SKM-1 (cell line): ENCODE measurements around the gene NAE1.
"Not testable (repeated sequence)": the region's sequence is repeated elsewhere in the genome, so short reads cannot be mapped to it uniquely, and the experiment has no call there.

Experiments used
- DNase-seq: peaks from one replicate; lab custom pipeline; 2025; ENCODE audit not compliant: unreplicated experiment; lab: John Stamatoyannopoulos, UW

Gene NAE1

DNA sequence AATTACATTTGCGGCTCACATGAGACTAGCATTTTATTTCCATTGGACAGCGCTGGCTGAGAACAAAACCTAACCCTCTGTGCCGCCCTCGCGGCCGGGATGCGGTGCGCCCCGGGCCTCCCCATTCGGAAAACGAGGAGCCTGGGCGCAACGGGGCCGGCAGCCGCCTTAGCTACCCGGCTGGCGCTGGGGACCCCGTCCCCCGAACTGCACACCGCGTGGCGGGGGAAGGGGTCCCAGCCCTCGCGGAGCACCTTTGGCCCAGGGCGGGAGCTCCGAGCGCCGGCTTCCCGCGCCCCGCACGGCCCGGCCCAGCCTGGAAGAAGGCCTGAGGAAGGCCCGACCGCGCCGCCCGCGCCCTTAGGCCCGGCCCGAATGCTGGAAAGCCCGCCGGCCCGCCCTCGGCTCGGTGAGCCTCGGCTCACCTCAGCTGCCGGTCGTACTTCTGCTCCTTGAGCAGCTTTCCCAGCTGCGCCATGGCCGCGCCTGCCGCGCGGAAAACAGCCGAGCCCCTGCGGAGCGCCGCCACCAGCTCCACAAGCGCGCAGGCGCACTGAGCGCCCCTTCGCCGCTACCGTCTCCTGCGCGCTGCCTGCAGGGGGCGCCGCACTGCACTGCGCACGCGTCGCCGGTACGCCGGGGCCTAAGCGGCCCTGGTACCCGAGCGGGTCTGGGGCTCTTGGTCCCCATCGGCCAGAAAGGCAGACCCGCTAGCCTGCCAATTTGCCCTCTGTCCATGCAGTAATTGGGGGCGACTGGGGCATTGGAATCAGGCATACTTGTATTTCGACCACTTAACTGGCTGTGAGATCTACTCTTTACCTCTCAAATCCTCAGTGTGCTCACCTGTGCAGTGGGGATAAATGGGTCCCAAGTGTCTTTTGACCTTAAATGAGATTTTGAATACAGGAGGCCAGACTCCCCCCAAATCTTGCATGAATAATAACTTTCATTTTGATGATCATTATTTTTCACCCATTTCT is at the start of gene NAE1:
Gene NAE1 (minus strand): TSS at position 555 of the 983 bp plus-strand sequence. CDS start 77 bp downstream, at position 478.
- peak; percentile 67 for DNase-seq

DNA sequence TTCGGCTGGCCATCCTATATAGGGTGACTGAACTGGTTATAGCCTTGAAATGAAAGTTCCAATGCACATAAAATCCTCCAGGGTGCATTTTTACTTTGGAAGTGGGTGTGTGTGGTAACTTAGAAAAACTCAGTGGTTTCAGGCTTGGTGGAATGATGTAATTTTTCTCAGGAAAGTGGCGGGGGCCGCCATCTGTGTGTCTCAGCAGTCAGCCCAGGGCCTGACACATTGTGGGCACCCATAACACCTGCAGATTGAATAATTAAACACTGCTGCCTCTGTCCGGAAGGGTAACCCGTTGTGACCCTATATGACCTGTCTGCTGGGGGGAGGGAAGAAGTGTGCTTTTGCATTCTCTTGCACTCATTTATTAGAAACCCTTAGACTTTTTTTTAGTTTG is 47.3 kb upstream of the NAE1 start:
- peak; percentile 49 for DNase-seq

DNA sequence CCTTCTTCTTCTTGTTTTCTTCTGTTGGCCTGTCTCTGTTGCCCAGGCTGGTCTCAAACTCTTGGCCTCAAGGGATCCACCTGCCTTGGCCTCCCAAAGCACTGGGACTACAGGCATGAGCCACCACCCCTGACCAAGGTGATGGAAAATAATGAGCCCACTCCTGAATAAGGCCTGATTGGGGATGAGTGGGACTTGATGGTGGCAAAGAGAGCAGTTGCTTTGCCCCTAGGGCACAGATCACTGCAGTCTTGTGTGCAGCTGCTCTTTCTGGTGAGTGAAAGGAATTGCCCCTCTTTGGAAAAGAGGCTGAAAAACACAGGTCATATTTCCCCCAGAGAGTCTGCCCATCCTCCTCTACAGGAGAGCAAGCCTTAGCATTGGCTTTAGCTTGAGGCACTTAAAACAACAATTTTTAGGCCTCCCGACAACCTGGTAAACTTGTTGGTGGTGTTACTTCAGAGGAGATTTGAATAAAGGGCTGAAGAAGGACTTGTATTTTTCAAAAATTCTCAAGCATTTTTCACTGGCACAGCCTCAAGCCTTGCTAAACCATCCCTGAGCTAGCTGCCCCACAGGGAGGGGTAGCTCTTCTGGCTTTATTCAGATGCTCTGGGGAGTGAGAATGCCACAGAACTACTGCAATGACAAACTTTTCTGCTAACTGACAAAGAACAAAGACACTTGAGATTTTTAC is 43.5 kb upstream of the NAE1 start:
- no peak for DNase-seq

DNA sequence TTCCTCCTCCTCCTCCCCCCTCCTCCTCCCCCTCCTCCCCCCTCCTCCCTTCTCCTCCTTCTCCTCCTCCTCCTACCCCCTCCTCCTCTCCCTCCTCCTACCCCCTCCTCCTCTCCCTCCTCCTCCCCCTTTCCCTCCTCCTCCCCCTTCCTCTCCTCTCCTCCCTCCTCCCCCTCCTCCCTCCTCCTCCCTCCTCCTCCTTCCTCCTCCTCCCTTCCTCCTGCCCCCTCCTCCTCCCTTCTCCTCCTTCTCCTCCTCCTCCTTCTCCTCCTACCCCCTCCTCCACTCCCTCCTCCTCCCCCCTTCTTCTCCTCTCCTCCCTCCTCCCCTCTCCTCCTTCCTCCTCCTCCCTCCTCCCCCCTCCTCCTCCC is 42.9 kb upstream of the NAE1 start:
- no peak for DNase-seq

DNA sequence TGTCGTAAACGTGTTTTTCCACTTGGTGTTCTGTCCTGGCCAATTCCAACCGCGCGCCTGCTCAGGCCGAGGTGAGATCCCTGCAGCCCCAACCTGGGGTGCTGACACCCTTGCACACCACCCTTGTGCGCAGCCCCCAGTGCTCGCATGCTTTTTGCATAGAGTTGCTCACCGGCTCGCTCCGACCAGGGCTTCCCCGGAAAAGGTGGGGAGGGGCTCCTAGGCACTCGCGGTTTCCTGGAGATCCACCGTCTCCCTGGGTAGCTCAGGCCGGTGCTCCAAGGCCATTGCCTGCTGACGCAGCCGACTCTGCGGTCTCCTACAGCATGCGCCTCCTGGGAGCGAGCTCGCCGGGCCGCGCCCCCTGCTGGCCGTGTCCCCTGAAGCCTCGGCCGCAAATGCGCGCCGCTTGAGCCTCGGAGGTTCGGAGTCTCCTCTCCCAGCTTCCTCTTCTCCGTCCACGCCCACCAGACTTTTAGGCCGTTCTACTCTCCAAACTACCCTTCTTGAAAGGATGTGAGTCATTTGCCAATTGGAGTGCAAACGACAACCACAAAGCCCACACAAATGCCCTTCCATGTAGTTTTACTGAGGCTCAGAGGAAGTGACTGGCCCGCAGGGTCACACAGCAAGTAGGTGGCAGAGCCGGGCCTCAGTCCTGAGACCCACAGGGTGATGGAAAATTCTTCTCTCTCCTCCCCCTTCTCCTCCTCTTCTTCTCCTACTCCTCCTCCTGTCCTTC is 42.3 kb upstream of the NAE1 start:
- peak; percentile 99 for DNase-seq

DNA sequence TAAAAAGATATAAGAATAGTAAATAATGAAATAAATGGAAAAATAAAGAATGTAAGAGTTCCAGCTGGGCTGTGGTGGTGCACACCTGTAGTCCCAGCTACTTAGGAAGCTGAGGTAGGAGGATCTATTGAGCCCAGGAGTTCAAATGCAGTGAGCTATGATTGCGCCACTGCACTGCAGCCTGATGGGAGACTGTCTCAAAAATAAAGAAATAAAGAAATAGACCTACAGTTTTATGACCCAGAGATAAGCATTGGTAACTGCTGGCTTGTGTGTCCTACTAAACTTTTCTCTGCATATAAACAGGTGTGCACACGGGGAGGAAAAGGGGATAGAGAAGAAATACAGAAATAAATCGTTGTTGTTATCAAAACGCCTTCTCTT is 41.8 kb upstream of the NAE1 start:
- no peak for DNase-seq

DNA sequence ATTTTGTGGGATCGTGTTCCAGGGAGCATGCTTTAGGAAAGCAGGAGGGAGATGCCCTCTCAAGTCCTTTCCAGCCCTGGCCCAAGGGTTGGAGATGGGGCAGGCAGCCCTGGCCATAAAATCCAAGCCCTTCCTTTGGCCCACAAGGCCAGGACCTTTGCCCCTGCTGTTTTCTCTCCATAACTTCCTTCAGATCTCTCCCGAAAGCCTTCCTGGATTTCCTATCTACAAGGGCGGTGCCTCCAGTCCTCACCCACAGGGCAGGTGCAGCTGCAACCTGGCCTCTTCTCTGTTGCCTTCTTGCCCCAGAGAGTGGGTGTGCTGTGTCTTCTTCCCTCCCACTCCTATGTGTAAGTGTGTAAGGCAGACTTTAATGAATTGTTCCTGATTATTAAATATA is 41.1 kb upstream of the NAE1 start:
- DNase-seq = no peak

DNA sequence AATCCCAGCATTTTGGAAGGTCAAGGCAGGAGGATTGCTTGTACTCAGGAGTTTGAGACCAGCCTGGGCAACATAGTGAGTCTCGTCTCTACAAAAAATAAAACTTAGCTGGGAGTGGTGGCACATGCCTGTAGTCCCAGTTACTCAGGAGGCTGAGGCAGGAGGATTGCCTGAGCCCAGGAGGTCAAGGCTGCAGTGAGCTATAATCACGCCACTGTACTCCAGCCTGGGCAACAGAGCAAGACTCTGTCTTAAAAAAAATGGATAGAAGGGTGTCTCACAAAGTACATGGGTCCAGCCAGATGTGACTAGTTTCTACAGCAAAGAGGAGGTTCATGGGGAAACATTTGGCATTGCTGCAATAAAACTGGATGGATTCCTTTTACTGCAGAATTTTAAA is 40.6 kb upstream of the NAE1 start:
- DNase-seq = not testable (repeated sequence)

DNA sequence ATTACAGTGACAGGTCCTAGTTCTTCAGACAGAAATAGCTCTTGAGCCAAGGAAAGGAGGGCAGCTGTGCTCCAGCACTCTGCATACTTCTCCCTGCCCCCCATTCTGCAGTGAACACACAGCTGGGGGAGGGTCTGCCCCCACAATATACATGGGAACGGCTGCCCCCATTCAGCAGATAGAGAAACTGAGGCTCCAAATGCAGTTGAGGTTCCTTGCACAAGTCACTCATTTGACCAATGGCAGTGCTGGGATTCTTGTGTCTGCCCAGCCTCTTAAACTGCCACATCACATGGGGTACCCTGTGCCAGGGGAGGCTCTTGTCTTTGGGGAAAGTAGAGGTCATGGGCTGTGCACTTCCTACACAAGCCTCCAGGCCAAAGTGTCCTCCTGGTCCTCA is 38.6 kb upstream of the NAE1 start:
- no peak for DNase-seq

DNA sequence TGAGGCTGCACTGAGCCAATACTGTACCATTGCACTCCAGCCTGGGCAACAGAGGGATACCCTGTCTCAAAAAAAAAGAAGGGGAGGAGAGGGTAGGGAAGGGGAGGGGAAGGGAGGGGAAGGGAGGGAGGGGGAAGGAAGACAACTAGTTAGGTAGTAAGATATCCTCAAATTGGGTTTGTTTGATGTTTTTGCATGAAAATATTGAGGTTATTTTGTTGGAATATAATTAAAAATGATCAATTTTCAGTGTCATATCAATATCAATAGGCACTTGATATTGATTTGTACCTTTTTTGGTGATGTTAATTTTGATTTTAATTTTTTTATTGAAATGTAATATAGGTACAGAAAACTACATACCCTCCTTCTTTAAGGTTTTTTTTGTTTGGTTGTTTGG is 32.9 kb upstream of the NAE1 start:
- no peak for DNase-seq

DNA sequence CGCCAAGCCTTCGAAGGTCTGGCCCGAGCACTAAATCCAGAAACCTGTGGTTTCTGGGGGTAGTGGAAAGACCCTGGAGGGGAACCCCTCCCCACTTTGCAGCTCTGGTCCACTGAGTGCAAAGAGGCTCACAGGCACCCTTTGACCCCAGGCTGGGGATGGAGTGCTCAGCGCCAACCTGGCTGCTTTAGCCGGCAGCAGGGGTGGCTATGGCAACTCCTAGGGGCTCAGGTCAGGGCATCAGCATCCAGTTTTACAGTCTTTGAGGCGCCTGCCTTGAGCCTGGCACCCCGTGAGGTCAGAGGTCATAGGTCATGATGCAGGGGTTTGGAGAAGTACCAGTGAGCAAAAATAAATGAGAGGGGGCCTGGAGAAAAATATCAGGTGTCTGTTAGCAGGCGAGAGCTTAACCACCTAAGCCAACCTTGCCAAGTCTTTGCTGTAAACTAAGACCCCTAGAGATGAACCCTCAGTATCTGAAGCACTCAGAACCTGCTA is 31.3 kb upstream of the NAE1 start:
- DNase-seq = no peak

DNA sequence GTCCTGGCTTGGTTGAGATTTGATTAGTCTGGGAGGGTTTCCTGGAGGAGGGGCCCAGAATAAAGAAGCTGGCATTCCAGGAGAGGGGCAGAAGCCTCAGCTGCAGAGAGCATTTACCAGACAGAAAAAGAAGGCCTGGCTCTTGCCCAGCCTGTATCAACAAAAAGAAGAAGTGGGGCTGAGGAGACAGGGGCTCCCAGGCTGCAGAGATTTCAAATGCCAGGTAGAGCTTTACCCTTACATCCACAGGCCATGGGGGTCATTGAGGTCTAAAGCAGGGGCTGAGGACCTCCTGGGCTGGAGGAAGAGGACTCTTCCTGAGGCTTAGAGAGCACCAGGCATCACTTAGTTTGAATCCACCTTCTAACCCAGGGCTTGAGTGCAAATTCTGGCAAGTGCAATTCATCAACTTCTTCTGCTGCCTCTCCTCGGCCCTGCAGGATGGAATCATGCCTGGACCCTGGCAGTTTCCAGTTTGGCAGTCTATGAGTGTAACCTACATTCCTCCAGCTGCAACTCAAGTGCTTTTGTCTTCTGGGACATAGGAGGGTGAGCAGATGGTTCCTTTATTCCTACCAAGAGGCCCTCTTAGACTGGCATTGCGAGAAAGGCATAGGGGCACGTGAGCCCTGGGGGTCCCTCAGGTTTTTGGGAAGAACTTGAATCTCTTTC is 28.8 kb upstream of the NAE1 start:
- no peak for DNase-seq

DNA sequence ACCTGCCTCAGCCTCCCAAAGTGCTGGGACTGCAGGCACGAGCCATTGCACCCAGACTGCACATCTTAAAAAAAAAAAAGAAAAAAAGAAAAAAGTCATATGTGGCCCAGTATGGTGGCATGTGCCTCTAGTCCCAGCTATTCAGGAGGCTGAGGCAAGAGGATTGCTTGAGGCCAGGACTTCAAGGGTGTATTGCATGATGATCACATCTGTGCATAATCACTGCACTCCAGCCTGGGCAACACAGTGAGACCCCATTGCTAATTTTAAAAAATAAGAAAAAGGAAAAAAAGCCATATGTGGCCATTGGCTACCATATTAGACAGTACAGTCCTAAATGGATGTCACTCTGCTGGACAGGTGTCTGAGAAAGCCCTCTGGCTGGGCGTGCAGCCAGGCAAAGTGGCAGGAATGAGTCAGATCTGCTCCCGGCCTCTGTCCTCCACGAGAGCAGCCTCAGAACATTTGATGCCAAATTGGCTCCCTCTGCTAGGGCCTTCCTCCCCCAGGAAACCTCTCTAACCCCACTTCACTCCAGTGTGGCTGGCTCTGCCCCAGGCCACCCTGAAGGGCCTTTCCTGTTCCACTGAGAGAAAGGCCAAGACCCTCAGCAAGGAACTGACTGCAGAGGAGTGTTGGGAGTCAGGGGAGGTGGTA is 28.1 kb upstream of the NAE1 start:
- no peak for DNase-seq

DNA sequence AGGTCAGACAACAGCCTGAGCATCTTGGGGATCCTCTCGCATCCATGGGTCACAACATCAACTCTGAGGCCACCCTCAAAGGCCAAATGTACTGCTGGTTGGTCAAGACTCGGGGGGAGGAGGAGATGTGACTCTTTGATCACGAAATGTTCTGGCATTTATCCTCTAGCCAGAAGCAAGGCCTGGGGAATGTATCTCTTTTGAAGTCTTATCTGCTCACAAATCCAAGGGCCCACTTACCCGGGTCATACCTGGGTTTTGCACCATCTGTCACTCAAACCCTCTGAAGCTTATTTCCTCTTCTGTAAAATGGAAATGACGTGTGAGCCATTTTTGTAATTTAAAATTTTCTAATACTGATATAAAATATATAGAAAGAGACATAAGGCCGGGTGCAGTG is 26.7 kb upstream of the NAE1 start:
- DNase-seq = no peak

DNA sequence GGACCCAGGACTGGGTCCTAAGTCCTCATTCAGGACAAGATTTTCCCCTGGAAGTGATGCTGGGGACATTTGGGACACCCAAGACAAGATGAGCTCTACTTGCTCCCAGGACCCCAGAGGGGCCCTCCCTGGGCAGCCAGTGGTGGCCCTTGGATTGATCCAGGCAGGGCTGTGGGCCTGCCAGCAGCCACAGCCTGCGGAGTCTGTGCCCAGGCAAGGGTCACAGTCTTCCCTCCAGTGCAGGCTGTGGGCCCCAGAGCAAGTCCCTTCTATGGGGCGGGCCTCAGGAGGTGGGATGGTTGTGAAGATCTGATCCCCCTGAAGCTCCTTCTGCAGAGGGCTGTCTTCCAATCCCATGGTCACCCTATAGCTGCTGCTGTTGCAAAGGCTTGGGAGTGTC is 26.0 kb upstream of the NAE1 start:
- no peak for DNase-seq

DNA sequence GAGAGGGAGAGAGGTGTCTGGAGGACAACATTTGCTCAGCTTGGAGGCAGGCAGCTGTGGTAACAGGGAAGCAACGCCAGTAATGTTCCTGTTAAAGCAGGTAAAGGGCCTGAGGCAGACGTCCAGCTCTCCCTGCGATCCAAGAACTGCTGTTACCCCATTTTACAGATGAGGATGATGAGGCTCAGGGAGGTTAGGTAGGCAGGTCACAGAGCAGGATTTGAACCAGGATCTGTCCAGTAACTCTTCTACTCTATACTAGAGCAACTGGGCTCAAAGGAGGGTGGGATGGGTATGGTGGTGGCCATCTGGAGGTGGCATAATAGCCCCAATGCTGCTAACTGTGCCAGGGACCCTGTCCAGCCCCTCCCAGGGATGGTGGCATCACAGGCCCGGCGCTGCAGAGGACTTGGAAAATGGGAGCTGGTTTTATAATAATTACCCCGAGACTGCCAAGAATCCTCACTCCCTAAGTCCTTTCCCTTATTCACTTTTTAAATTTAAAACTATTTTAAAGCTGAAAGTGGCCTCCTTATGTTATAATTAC is 25.5 kb upstream of the NAE1 start:
- no peak for DNase-seq

DNA sequence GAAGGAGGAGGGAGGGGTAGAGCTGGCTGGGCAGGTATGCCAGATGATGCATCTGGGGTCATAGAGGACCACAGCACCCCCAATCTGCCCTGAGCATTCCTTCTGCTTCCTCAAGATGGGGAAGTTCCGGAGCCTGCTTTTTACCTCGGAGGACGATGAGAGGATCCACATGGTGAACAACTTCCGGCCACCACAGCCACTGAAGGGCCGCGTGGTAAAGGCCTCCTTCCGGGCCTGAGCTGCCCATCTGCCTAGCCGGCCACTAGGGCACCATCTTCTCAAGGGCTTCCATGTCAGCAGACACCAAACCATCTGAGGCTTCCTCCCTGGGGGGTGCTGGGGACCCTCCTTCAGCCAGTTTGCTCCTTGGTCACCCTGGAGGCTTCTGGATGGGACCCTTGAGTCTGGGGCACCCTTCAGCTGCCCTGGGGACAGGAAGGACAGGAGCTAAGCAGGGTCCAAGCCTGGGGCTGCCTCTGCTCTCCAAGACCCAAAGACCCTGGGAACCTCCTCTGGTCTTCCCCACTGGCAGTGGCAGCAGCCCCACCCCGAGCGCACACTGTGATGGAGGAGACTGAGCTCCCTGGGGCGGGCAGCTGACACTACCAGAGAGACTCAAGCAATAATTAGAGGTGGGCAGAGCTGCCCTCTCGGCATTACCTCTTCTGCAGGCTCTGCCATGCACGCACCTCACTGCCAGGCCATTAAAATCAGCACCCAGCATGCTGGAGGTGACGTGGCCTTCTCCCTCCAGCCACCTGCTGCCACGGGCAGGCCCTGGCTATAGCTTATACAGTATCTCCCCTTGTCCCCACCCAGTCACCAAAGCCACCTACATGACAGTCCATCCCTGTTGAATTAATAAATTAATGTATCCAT is 22.7 kb upstream of the NAE1 start:
- DNase-seq = no peak

DNA sequence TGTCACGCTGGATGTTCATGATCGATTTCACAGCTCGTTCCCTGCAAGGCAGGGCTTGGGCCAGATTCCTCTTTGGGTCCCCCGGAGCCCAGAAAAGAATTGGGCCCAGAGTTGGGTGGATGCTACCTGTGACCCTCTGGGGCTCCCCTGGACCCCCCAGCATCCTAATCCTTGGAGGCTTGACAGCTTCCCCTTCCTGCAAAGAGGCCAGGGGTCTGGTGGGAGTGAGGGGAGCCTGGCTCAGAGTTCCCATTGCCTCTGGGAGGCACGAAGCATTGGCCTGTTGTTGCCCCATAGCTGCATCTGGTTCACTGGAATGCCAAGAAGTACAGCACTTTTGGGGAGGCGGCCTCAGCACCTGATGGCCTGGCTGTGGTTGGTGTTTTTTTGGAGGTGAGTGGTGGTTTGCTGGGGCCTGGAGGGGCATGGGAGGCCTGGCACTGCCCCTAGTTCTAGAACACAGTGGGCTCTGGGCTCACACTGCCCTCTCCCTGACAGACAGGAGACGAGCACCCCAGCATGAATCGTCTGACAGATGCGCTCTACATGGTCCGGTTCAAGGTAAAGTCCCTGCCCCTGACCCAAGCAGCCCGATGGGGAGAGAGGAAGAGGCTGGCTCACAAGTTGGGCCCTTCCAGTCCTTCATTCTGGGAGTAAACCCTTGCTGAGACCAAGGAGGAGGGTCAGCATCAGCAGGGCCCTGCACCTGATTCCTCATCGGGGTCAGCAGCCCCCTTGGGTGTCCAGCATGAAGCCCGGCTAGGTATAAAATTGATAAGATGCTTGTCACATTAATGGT is 20.6 kb upstream of the NAE1 start:
- DNase-seq = no peak
